Measurements from ENCODE around the gene PRR18. TPM values are rescaled to one million over a fixed set of nuclear protein-coding genes. Genes with fewer than 3 reads are reported as not detected.

The PRR18 gene
- total and polyA plus RNA-seq, 2 of the 13 experiments (the other 11 are each of a cell fraction or from before 2014, with no cell fraction given): 0.04 TPM

DNA sequence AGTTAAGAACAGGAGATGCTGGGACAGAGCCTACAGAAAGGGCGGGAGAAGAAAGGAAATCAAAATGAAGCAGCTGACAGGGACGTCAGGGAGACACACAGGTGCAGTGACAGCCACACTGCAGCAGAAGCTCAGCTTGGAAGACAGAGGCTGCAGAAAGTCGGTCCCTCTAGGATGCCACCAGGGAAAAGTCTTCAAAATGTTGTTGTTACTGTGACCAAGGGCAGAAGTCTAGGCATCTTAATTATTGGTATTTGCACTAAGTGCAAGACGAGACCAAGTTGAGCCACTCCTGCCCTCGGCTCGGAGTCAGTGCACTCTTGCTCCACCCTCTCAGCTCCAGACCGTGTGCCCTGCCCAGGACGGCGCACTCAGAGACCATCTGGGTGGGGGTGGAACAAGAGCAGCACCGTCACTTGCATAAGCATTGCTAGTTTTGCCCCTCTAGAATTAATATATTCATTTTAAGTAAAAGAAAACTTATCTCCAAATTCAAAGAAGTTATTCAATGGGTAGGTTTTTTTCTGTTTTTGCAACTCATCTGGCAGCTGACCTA, 2.6 kb downstream of the PRR18 start:
- CTCF ChIA-PET (ENCODE audit: low intra/inter-chr PET ratio, low total read pairs): no interaction called here
- ATAC-seq (no peak), FAIRE-seq (no peak), DNase-seq (ENCODE audit: low spot score) (no peak)
- no peak overlapping the region for H3K27ac ChIP-seq (ENCODE audit: extremely low read length, insufficient read depth, low read length)
- no peaks in the 10 kb centered on the region for H4K20me1 ChIP-seq (ENCODE audit: insufficient read depth, low read length)
- H3K9me3 ChIP-seq (ENCODE audit: low read length): no peaks in the 10 kb centered on the region
- H3K79me2 ChIP-seq (ENCODE audit: insufficient read depth, low read length): no peaks in the 10 kb centered on the region
- H3K9ac ChIP-seq (ENCODE audit: insufficient read depth, low read depth, low read length): no peak overlapping the region
- TF ChIP-seq HDAC1 (CRISPR knock-in tag; IDR thresholded peaks at IDR 0.05): no peak
- TF ChIP-seq HMG20A (CRISPR knock-in tag; IDR thresholded peaks at IDR 0.05; ENCODE audit: borderline replicate concordance): 0 out of 2 replicates have a peak, but pooled peaks have one; percentile 2
- TF ChIP-seq, protein P1, sequence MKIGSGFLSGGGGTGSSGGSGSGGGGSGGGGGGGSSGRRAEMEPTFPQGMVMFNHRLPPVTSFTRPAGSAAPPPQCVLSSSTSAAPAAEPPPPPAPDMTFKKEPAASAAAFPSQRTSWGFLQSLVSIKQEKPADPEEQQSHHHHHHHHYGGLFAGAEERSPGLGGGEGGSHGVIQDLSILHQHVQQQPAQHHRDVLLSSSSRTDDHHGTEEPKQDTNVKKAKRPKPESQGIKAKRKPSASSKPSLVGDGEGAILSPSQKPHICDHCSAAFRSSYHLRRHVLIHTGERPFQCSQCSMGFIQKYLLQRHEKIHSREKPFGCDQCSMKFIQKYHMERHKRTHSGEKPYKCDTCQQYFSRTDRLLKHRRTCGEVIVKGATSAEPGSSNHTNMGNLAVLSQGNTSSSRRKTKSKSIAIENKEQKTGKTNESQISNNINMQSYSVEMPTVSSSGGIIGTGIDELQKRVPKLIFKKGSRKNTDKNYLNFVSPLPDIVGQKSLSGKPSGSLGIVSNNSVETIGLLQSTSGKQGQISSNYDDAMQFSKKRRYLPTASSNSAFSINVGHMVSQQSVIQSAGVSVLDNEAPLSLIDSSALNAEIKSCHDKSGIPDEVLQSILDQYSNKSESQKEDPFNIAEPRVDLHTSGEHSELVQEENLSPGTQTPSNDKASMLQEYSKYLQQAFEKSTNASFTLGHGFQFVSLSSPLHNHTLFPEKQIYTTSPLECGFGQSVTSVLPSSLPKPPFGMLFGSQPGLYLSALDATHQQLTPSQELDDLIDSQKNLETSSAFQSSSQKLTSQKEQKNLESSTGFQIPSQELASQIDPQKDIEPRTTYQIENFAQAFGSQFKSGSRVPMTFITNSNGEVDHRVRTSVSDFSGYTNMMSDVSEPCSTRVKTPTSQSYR (CRISPR knock-in tag; IDR thresholded peaks at IDR 0.05; ENCODE audit: borderline replicate concordance): peak; percentile 41; the same call in 1 of the 2 replicates
- TF ChIP-seq ZSCAN31 (CRISPR knock-in tag; IDR thresholded peaks at IDR 0.05; ENCODE audit: low read depth): no peak
- no peak for TF ChIP-seq RXRA (CRISPR knock-in tag; IDR thresholded peaks at IDR 0.05)
- BruUV-seq (replicated peaks): no TSS peak
- intact Hi-C loops (cut with micrococcal nuclease; ENCODE audit: unreplicated experiment): no loop called here
- H2AFZ ChIP-seq (ENCODE audit: low read length): no peak overlapping the region
- peak overlapping the region; percentile 45 for H3K4me2 ChIP-seq (ENCODE audit: low read depth, low read length)
- peaks cover 13 to 56% of the 10 kb centered on the region in 2 experiments; a peak in 4 of 5 replicates for H3K27me3 ChIP-seq (ENCODE audit: control insufficient read depth in 1 of 2, insufficient read depth in 2 of 2, low read length in 2 of 2)
- POLR2A ChIA-PET: interaction anchor here (0.9 kb wide), 1 partner anchor 37 kb away, joined by 3 read pairs; no protein-coding TSS in a partner anchor
- 0 out of 6 replicates have a peak overlapping the region, but pooled peaks of 1 of the 3 experiments have one; percentile 11 for H3K4me3 ChIP-seq (replicated peaks in 1 of 3; ENCODE audit: insufficient read depth in 1 of 3, low read depth in 2 of 3, low read length in 3 of 3)
- H3K4me1 ChIP-seq (ENCODE audit: insufficient read depth, low read length): peaks cover 44% of the 10 kb centered on the region
- H3K36me3 ChIP-seq (replicated peaks in 1 of 2; ENCODE audit: control insufficient read depth in 1 of 2, insufficient read depth in 2 of 2, low read length in 2 of 2): no peaks in the 10 kb centered on the region
- WGBS (ENCODE audit: low lambda C conversion rate): 3% methylated on average over 9 of the region's 10 CpGs
- in situ Hi-C loops (cut with HindIII; ENCODE audit: extremely low pct_ligation_motif_present, low pct_unique_long_range_greater_than_20kb): no loop called here

DNA sequence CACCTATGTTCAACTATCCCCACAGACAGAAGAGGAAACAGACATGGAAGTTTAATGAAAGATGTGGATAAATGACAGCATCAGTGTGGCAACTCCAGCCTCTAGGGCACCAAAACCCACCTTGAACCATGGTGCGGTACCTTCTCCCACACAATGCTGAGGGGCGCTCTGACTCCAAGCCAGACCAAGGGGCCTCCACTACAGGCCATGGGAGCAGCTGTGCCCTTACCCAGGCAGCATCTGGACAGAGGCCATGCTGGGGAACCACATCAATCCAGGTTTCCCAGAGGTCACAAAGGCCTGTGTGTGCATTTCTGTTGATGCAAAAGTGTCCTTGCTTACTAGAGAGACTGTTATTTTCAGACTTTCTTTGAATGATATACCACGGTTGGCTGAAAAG, 4.1 kb downstream of the PRR18 start:
- H3K9ac ChIP-seq (ENCODE audit: insufficient read depth, low read depth, low read length): no peak overlapping the region
- intact Hi-C loops (cut with micrococcal nuclease; ENCODE audit: unreplicated experiment): no loop called here
- no peaks in the 10 kb centered on the region for H3K79me2 ChIP-seq (ENCODE audit: insufficient read depth, low read length)
- H3K9me3 ChIP-seq (ENCODE audit: low read length): no peaks in the 10 kb centered on the region
- in situ Hi-C loops (cut with HindIII; ENCODE audit: extremely low pct_ligation_motif_present, low pct_unique_long_range_greater_than_20kb): no loop called here
- DNase-seq (ENCODE audit: low spot score): no peak
- TF ChIP-seq, protein P2, sequence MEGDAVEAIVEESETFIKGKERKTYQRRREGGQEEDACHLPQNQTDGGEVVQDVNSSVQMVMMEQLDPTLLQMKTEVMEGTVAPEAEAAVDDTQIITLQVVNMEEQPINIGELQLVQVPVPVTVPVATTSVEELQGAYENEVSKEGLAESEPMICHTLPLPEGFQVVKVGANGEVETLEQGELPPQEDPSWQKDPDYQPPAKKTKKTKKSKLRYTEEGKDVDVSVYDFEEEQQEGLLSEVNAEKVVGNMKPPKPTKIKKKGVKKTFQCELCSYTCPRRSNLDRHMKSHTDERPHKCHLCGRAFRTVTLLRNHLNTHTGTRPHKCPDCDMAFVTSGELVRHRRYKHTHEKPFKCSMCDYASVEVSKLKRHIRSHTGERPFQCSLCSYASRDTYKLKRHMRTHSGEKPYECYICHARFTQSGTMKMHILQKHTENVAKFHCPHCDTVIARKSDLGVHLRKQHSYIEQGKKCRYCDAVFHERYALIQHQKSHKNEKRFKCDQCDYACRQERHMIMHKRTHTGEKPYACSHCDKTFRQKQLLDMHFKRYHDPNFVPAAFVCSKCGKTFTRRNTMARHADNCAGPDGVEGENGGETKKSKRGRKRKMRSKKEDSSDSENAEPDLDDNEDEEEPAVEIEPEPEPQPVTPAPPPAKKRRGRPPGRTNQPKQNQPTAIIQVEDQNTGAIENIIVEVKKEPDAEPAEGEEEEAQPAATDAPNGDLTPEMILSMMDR (CRISPR knock-in tag; IDR thresholded peaks at IDR 0.05): 0 out of 2 replicates have a peak, but pooled peaks have one; percentile 3
- TF ChIP-seq PTBP1 (IDR thresholded peaks at IDR 0.05; ENCODE audit: low read depth, low read length, poor library complexity, severe bottlenecking) (no peak), SRSF1 (optimal IDR thresholded peaks at IDR 0.05; ENCODE audit: low read depth, low read length) (no peak)
- H4K20me1 ChIP-seq (ENCODE audit: insufficient read depth, low read length): no peaks in the 10 kb centered on the region
- no peaks in the 10 kb centered on the region for H3K36me3 ChIP-seq (replicated peaks in 1 of 2; ENCODE audit: control insufficient read depth in 1 of 2, insufficient read depth in 2 of 2, low read length in 2 of 2)
- no peak overlapping the region for H3K27ac ChIP-seq (ENCODE audit: extremely low read length, insufficient read depth, low read length)
- no peak overlapping the region for H3K4me2 ChIP-seq (ENCODE audit: low read depth, low read length)
- peaks cover 8 to 41% of the 10 kb centered on the region in 2 experiments; a peak in 4 of 5 replicates for H3K27me3 ChIP-seq (ENCODE audit: control insufficient read depth in 1 of 2, insufficient read depth in 2 of 2, low read length in 2 of 2)
- no peak overlapping the region for H2AFZ ChIP-seq (ENCODE audit: low read length)
- ChIA-PET CTCF (ENCODE audit: low intra/inter-chr PET ratio, low total read pairs) (no interaction called here), POLR2A (no interaction called here)
- FAIRE-seq: no peak
- 24% methylated on average over 3 of the region's 3 CpGs for WGBS (ENCODE audit: low lambda C conversion rate)
- peaks cover 39% of the 10 kb centered on the region for H3K4me1 ChIP-seq (ENCODE audit: insufficient read depth, low read length)
- no peak overlapping the region for H3K4me3 ChIP-seq (replicated peaks in 1 of 3; ENCODE audit: insufficient read depth in 1 of 3, low read depth in 2 of 3, low read length in 3 of 3)
- no TSS peak for BruUV-seq (replicated peaks)
- ATAC-seq: no peak

Data from HepG2 (cell line).